ENCODE data around the gene MYO15A.

MYO15A gene

GRCh38 chr17:18194804-18195203 is 86.2 kb downstream of the MYO15A start:
- DNase-seq (ENCODE audit: low spot score), result no peak
- no peak for TF ChIP-seq CTCF (IDR thresholded peaks at IDR 0.05; ENCODE audit: borderline replicate concordance, control extremely low read depth, extremely low read depth, insufficient read depth, missing control alignments)
- in situ Hi-C loops (cut with MboI; ENCODE audit: low sequenced_read_pairs, unreplicated experiment), result no loop called here

- no peak for TF ChIP-seq CTCF (IDR thresholded peaks at IDR 0.05; ENCODE audit: borderline replicate concordance, control extremely low read depth, extremely low read depth, insufficient read depth, missing control alignments)
- in situ Hi-C loops (cut with MboI; ENCODE audit: low sequenced_read_pairs, unreplicated experiment), result no loop called here
- no peak for DNase-seq (ENCODE audit: low spot score)
Observed at GRCh38 chr17:18195246-18195645, 86.7 kb downstream of the MYO15A start.

GRCh38 chr17:18197535-18198194 is 89.1 kb downstream of the MYO15A start:
- in situ Hi-C loops (cut with MboI; ENCODE audit: low sequenced_read_pairs, unreplicated experiment), result no loop called here
- DNase-seq (ENCODE audit: low spot score), result no peak
- no peak for TF ChIP-seq CTCF (IDR thresholded peaks at IDR 0.05; ENCODE audit: borderline replicate concordance, control extremely low read depth, extremely low read depth, insufficient read depth, missing control alignments)

GRCh38 chr17:18198530-18198929 is 90.0 kb downstream of the MYO15A start:
- no peak for TF ChIP-seq CTCF (IDR thresholded peaks at IDR 0.05; ENCODE audit: borderline replicate concordance, control extremely low read depth, extremely low read depth, insufficient read depth, missing control alignments)
- in situ Hi-C loops (cut with MboI; ENCODE audit: low sequenced_read_pairs, unreplicated experiment), result no loop called here
- DNase-seq (ENCODE audit: low spot score), result no peak

GRCh38 chr17:18201108-18201507 is 92.6 kb downstream of the MYO15A start:
- in situ Hi-C loops (cut with MboI; ENCODE audit: low sequenced_read_pairs, unreplicated experiment), result no loop called here
- no peak for TF ChIP-seq CTCF (IDR thresholded peaks at IDR 0.05; ENCODE audit: borderline replicate concordance, control extremely low read depth, extremely low read depth, insufficient read depth, missing control alignments)
- DNase-seq (ENCODE audit: low spot score), result no peak

GRCh38 chr17:18203308-18203707 is 94.8 kb downstream of the MYO15A start:
- TF ChIP-seq CTCF (IDR thresholded peaks at IDR 0.05; ENCODE audit: borderline replicate concordance, control extremely low read depth, extremely low read depth, insufficient read depth, missing control alignments), result no peak
- in situ Hi-C loops (cut with MboI; ENCODE audit: low sequenced_read_pairs, unreplicated experiment), result no loop called here
- DNase-seq (ENCODE audit: low spot score), result no peak
